Activated CD8-positive, alpha-beta memory T cell treated with anti-CD3 and anti-CD28 coated beads, Interleukin-2, amount 10 ng/mL, durations not matched to agents 7 days and 5 days (primary cell): ENCODE measurements around the gene PRR29. TPM values are rescaled to one million over a fixed set of nuclear protein-coding genes. Genes with fewer than 3 reads are reported as not detected.
"Not testable (repeated sequence)": the region's sequence is repeated elsewhere in the genome, so short reads cannot be mapped to it uniquely, and the experiment has no call there.

Source experiments
- ATAC-seq: fragments of 150-1000 bp; cut with Tn5 transposase; one replicate; pipeline ENCODE4 v1.10.0; 2021; ENCODE audit warnings: moderate library complexity
- CTCF ChIA-PET: fragments of 350-600 bp; sonication (Branson Sonifier 250); formaldehyde crosslinking; loops from one replicate; lab custom pipeline; 2021; ENCODE audit warnings: antibody characterized with exemption; lab: Charles Lee
- DNase-seq: peaks from one replicate; pipeline ENCODE4 v3.0.0-alpha.2; 2020
- H3K27ac Mint-ChIP-seq: one replicate; pipeline ENCODE4 v1.8.0; 2021; ENCODE audit warnings: mild to moderate bottlenecking, mixed read lengths
- H3K27me3 Mint-ChIP-seq: one replicate; pipeline ENCODE4 v1.8.0; 2021; ENCODE audit warnings: mixed read lengths
- H3K36me3 Mint-ChIP-seq: one replicate; pipeline ENCODE4 v1.8.0; 2021; ENCODE audit warnings: mild to moderate bottlenecking, mixed read lengths
- H3K4me1 Mint-ChIP-seq: one replicate; pipeline ENCODE4 v1.8.0; 2021; ENCODE audit warnings: mixed read lengths
- H3K4me3 Mint-ChIP-seq: one replicate; pipeline ENCODE4 v1.8.0; 2021; ENCODE audit warnings: mild to moderate bottlenecking, moderate library complexity, mixed read lengths
- H3K9me3 Mint-ChIP-seq: one replicate; pipeline ENCODE4 v1.8.0; 2022; ENCODE audit warnings: low read depth, mixed read lengths
- total RNA-seq, 2 experiments: library from RNA; stranded (reverse); gene quantifications; one replicate each; pipeline ENCODE4 v1.2.3, GENCODE V29; 2021

Gene PRR29
- total RNA-seq, 2 experiments from 2014 or later = 1.5 to 3.3 TPM

- Mint-ChIP-seq H3K4me1 (peaks cover 18% of the 10 kb centered on the region), H3K4me3 (no peak overlapping the region), H3K27me3 (no peaks in the 10 kb centered on the region), H3K36me3 (peaks cover 2% of the 10 kb centered on the region), H3K9me3 (no peaks in the 10 kb centered on the region), H3K27ac (no peak overlapping the region)
- no peak for DNase-seq
- no peak for ATAC-seq
- CTCF ChIA-PET = interaction anchor here (1.1 to 3.4 kb wide), 3 partner anchors 13 to 92 kb away, joined by 3 to 14 read pairs (median 13); no protein-coding TSS in a partner anchor
Observed at GRCh38 chr17:64004218-64004770, 6.1 kb downstream of the PRR29 start.

DNA sequence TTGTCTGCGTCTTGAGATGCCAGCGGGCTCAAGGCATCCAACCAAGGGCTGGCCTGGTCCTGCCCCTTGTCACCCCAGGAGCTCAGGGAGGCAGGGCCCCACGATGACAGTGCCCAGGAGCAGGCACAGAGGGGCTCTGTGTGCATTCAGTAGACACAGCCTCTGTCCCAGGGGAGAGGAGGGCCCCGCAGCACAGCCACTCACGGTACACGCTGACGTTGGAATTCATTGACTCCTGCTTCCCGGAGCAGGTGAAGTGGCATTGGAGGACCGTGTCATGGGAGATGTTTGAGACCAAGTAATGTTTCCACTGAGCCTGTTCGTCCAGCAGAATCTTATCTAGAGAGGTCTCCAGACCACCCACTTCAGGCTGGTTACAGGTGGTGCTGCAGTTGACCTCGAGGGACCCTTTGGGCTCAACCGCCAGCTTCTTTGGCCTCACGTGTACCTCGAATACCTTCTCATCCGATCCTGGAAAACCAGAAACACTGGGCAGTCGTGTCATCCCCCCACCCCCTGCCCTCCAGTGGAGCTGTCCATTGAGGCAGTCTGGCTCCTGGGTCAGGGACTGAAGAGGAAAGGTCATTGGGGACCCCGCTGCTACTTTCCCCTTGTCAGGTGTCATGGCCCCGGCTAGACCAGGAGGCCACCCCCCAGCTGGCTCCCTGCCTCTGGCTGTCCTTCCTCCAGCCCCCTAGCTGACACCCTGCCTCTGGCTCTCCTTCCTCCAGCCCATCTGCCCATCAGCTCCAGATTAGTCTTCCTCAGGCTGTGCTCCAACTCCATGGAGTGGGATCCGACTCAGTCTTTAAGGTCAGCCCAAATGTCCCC is 7.0 kb downstream of the PRR29 start:
- Mint-ChIP-seq H3K9me3 (no peaks in the 10 kb centered on the region), H3K4me3 (no peak overlapping the region), H3K27ac (no peak overlapping the region), H3K27me3 (no peaks in the 10 kb centered on the region), H3K4me1 (peaks cover 18% of the 10 kb centered on the region), H3K36me3 (peaks cover 7% of the 10 kb centered on the region)
- CTCF ChIA-PET = interaction anchor here (0.8 to 3.4 kb wide), 6 partner anchors 11 to 93 kb away, joined by 3 to 14 read pairs (median 6); partner anchors contain the start of gene ICAM2
- ATAC-seq (no peak), DNase-seq (no peak)

DNA sequence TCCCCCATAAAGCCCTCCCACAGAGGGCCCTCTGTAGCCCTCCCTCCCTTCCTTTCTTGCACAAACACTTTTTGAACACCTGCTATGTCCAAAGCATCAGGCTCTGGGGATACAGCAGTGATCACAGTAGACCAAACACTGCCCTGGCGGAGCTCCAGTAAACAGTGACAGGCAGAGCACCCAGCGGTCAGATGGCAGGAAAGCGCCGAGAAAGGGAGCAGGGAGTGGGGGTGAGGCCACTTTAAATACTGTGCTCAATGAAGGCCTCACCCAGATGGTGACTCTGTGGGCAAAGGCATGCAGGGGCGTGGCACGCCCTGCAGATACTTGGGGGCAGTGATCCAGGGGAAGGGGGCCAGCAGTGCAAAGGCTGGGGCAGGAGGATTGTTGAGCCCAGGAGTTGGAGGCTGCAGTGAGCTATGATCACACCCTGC is 7.6 kb downstream of the PRR29 start:
- peaks cover 19% of the 10 kb centered on the region for H3K4me1 Mint-ChIP-seq
- H3K9me3 Mint-ChIP-seq = no peaks in the 10 kb centered on the region
- no peaks in the 10 kb centered on the region for H3K27me3 Mint-ChIP-seq
- peaks cover 9% of the 10 kb centered on the region for H3K36me3 Mint-ChIP-seq
- no peak overlapping the region for H3K4me3 Mint-ChIP-seq
- DNase-seq = no peak
- ATAC-seq = no peak
- CTCF ChIA-PET = interaction anchor here (0.8 to 3.4 kb wide), 5 partner anchors 12 to 90 kb away, joined by 4 to 14 read pairs (median 7); partner anchors contain the start of gene ICAM2
- H3K27ac Mint-ChIP-seq = no peak overlapping the region

GRCh38 chr17:64006361-64007088 is 8.4 kb downstream of the PRR29 start:
- H3K9me3 Mint-ChIP-seq = no peaks in the 10 kb centered on the region
- CTCF ChIA-PET = interaction anchor here (0.9 to 3.4 kb wide), 5 partner anchors 11 to 19 kb away, joined by 3 to 14 read pairs (median 7); partner anchors contain the start of gene ICAM2
- DNase-seq = no peak
- no peaks in the 10 kb centered on the region for H3K27me3 Mint-ChIP-seq
- H3K4me3 Mint-ChIP-seq = no peak overlapping the region
- ATAC-seq = no peak
- peaks cover 19% of the 10 kb centered on the region for H3K4me1 Mint-ChIP-seq
- peak overlapping the region; percentile 62 for H3K27ac Mint-ChIP-seq
- peaks cover 14% of the 10 kb centered on the region for H3K36me3 Mint-ChIP-seq

DNA sequence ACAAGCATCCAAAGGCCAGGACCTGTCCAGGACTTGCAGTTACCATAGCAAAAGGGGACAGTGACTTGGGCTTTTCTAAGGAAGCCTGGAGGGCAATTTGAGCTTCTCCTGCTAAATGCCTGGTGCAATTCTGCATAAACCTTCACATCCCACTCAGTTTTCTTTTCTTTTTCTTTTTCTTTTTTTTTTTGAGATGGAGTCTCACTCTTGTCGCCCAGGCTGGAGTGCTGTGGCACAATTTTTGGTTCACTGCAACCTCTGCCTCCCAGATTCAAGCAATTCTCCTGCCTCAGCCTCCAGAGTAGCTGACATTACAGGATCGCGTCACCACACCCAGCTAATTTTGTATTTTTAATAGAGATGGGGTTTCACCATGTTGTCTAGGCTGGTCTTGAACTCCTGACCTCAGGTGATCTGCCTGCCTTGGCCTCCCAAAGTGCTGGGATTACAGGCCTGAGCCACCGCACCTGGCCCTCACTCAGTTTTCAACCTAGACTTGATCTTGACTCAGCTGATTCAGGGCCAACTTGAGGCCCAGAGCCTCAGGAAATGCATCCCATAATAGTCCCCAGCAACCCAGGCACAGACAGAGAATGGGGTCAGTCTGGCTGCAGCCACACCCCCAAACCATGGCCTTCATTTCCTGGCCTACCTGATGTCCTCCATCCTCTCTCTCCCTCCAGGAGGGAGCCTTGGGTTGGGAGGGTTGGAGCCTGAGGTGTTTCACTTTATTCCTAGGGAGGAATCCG is 9.1 kb downstream of the PRR29 start:
- H3K4me3 Mint-ChIP-seq, H3K9me3 Mint-ChIP-seq, DNase-seq, H3K27me3 Mint-ChIP-seq, H3K27ac Mint-ChIP-seq, ATAC-seq: not testable (repeated sequence)
- Mint-ChIP-seq H3K4me1 (peaks cover 21% of the 10 kb centered on the region), H3K36me3 (peaks cover 19% of the 10 kb centered on the region)
- CTCF ChIA-PET = interaction anchor here (0.9 to 3.4 kb wide), 5 partner anchors 10 to 18 kb away, joined by 3 to 14 read pairs (median 7); partner anchors contain the start of gene ICAM2

DNA sequence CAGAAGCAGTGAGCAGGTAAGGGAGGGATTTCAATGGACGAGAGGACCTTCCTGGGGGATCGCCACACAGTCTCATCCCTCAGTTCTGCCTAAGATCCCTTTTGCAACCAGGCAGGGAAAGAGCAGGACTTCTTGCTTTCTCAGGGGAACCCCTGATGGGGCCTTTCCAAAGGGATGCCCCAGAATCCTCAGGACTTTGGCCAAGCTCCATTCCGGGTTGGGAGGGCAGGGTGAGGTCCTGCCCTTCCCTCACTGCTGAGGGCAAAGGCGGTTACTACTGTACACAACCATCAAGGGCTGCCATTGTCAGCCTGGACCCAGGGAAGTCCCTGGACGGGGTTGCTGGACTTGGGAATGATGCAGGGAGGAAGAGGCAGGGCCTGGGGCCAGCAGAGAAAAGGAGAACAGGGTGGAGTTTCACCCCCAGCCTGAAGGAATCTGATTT is 9.7 kb downstream of the PRR29 start:
- no peaks in the 10 kb centered on the region for H3K27me3 Mint-ChIP-seq
- no peak overlapping the region for H3K27ac Mint-ChIP-seq
- no peak for DNase-seq
- peaks cover 19% of the 10 kb centered on the region for H3K36me3 Mint-ChIP-seq
- peaks cover 24% of the 10 kb centered on the region for H3K4me1 Mint-ChIP-seq
- H3K4me3 Mint-ChIP-seq = no peak overlapping the region
- no peak for ATAC-seq
- no peaks in the 10 kb centered on the region for H3K9me3 Mint-ChIP-seq
- CTCF ChIA-PET = interaction anchor here (1.5 to 3.4 kb wide), 3 partner anchors 9 to 13 kb away, joined by 5 to 13 read pairs (median 7); partner anchors contain the start of gene ICAM2

GRCh38 chr17:64008346-64008745 is 10.2 kb downstream of the PRR29 start:
- CTCF ChIA-PET = no interaction called here
- ATAC-seq (no peak), DNase-seq (no peak)
- peaks cover 27% of the 10 kb centered on the region for H3K4me1 Mint-ChIP-seq
- H3K27ac Mint-ChIP-seq = no peak overlapping the region
- peaks cover 19% of the 10 kb centered on the region for H3K36me3 Mint-ChIP-seq
- no peak overlapping the region for H3K4me3 Mint-ChIP-seq
- H3K9me3 Mint-ChIP-seq = no peaks in the 10 kb centered on the region
- H3K27me3 Mint-ChIP-seq = no peaks in the 10 kb centered on the region

DNA sequence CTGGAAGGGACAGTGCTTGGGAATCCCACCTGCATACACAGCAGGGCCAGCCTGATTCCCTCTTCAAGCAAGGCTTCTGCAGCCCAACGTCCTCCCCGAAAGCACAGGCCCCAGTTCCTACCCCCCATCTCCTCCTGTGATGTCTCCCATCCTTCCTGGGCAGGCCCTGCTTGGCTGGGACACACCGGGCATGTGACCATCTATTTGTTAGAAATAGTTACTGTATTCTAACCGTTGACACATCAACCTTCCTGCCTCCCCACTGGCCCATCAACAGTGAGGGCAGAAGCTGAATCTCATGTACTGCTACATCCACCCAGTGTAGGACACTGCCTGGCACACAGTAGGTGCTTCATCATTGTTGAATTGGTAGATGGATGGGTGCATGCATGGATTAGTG is 10.7 kb downstream of the PRR29 start:
- Mint-ChIP-seq H3K4me3 (no peak overlapping the region), H3K36me3 (peaks cover 17% of the 10 kb centered on the region), H3K9me3 (no peaks in the 10 kb centered on the region), H3K27ac (no peak overlapping the region), H3K27me3 (no peaks in the 10 kb centered on the region), H3K4me1 (peaks cover 29% of the 10 kb centered on the region)
- CTCF ChIA-PET = interaction anchor here (1.3 kb wide), 1 partner anchor 20 kb away, joined by 3 read pairs; no protein-coding TSS in a partner anchor
- ATAC-seq = no peak
- no peak for DNase-seq

DNA sequence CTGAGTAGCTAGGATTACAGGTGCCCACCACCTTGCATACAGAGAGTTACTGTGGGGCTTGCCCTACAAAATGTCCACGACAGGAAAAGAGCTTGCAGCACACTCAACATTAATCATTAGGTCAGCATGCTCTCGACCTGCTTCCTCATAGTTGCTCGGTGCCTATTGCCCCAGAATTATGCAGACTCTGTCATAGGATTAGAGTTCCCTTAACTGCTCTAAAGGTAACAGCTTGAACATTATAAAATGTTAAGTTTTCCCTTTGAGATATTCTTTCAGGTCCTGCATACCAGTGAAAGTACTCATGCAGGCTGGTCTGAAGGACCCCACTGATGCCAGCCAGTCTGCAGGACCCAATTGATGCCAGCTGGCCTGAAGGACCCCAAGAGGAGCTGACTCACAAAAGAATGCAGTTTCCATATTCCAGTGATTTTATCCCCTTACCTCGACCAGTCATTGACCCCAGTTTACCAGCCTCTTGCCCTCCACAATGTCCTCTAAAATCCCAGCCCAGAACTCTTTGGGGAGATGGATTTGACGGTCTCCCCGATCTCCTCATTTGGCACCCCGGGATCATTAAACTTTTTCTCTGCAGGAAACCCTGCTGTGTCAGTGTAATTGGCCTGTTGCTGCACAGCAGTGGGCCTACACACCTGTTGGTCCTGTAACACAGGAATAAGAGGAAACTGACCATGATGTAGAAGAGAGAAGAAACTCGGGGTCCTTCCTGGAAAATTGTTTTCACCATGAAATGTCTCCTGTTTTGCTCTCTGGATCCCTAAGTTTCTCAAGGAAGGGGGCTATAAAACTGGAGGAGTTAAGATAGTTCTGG is 11.6 kb downstream of the PRR29 start:
- ATAC-seq (no peak), DNase-seq (no peak)
- peaks cover 35% of the 10 kb centered on the region for H3K4me1 Mint-ChIP-seq
- peak overlapping the region; percentile 5 for H3K27ac Mint-ChIP-seq
- no peak overlapping the region for H3K4me3 Mint-ChIP-seq
- no peaks in the 10 kb centered on the region for H3K9me3 Mint-ChIP-seq
- H3K27me3 Mint-ChIP-seq = no peaks in the 10 kb centered on the region
- CTCF ChIA-PET = interaction anchor here (0.7 to 1.3 kb wide), 4 partner anchors 9 to 19 kb away, joined by 3 to 4 read pairs (median 4); partner anchors contain the start of gene ICAM2
- peaks cover 17% of the 10 kb centered on the region for H3K36me3 Mint-ChIP-seq

DNA sequence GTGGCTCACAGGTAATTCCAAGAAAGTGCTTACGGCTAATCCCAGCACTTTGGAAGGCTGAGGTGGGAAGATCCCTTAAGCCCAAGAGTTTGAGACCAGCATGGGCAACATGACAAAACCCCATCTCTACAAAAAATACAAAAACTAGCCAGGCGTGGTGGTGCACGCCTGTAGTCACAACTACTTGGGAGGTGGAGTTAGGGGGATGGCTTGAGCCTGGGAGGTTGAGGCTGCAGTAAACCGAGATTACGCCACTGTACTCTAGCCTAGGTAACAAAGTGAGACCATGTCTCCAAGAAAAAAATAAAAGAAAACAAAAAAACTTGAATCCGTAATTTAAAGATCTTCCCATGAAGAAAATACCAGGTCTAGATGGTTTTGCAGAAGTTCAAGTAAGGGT is 17.3 kb downstream of the PRR29 start:
- no peaks in the 10 kb centered on the region for H3K9me3 Mint-ChIP-seq
- peak overlapping the region; percentile 93 for H3K27ac Mint-ChIP-seq
- H3K27me3 Mint-ChIP-seq = no peaks in the 10 kb centered on the region
- peaks cover 58% of the 10 kb centered on the region for H3K4me1 Mint-ChIP-seq
- DNase-seq (no peak), ATAC-seq (no peak)
- H3K4me3 Mint-ChIP-seq = peak overlapping the region; percentile 28
- peaks cover 14% of the 10 kb centered on the region for H3K36me3 Mint-ChIP-seq
- CTCF ChIA-PET = no interaction called here

DNA sequence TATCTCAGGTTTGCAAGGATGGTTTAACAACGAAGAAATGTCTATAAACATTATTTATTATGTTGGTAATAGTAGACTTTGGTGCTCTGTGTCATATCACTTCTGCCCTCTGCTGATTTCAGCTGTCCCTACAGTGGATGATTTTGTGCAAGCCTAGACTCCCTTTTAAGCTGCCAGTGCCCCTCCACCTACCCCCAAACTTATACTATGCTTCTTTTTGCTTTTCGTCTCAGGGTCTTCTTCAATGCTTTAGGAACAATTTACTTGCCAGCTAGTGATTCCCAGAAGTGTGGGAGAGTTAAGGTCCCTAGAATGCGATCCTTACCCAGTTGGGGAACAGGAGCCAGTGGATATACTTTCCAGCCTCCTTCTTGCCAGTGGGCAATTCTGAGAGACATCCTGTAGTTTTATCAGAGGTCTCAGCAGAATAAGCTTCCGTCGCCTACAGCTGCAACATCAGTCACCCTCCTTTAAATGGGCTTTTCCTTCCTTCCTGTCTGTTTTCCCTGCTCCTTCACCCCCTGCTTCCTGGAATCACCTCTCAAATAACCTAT is 18.2 kb downstream of the PRR29 start:
- no peaks in the 10 kb centered on the region for H3K9me3 Mint-ChIP-seq
- H3K27ac Mint-ChIP-seq = peak overlapping the region; percentile 93
- CTCF ChIA-PET = interaction anchor here (0.8 to 3.3 kb wide), 17 partner anchors 9 to 129 kb away, joined by 3 to 29 read pairs (median 7); partner anchors contain the start of genes CSHL1, ERN1 and PRR29
- peaks cover 64% of the 10 kb centered on the region for H3K4me1 Mint-ChIP-seq
- ATAC-seq (peak; percentile 17), DNase-seq (no peak)
- H3K36me3 Mint-ChIP-seq = peaks cover 9% of the 10 kb centered on the region
- no peaks in the 10 kb centered on the region for H3K27me3 Mint-ChIP-seq
- H3K4me3 Mint-ChIP-seq = peak overlapping the region; percentile 69
